ENCODE measurements around the gene PTPRK. TPM values are rescaled to one million over a fixed set of nuclear protein-coding genes. Genes with fewer than 3 reads are reported as not detected.
"Not testable (repeated sequence)": the region's sequence is repeated elsewhere in the genome, so short reads cannot be mapped to it uniquely, and the experiment has no call there.

Gene PTPRK
- total RNA-seq, 1 donor from 2014 or later: 48.4 TPM

DNA sequence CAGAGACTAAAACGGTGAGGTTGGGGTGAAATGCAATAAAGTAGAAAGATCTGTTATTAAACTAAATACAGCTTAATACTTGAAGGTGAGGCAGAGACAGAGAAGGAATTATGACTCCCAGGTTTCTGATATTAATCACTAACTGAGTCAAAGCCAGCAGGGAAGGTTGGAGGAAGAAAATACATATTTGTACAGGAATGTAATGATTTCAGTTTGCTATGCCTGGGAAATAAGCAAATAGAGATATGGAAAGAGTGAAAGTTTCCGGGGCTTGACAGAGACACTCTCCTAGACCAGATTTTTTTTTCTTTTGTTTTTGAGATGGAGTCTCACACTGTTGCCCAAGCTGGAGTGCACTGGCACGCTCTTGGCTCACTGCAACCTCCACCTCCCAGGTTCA, 76.8 kb downstream of the PTPRK start:
- Histone ChIP-seq H3K4me3 (ENCODE audit: low read depth, low read length) (no peak overlapping the region), H3K36me3 (ENCODE audit: control insufficient read depth, insufficient read depth, low read length) (no peaks in the 10 kb centered on the region), H3K27me3 (ENCODE audit: control insufficient read depth, insufficient read depth, low read length) (no peaks in the 10 kb centered on the region)
- FAIRE-seq (no peak), DNase-seq (ENCODE audit: low read depth) (peak; percentile 72)
- TF ChIP-seq, protein P1, sequence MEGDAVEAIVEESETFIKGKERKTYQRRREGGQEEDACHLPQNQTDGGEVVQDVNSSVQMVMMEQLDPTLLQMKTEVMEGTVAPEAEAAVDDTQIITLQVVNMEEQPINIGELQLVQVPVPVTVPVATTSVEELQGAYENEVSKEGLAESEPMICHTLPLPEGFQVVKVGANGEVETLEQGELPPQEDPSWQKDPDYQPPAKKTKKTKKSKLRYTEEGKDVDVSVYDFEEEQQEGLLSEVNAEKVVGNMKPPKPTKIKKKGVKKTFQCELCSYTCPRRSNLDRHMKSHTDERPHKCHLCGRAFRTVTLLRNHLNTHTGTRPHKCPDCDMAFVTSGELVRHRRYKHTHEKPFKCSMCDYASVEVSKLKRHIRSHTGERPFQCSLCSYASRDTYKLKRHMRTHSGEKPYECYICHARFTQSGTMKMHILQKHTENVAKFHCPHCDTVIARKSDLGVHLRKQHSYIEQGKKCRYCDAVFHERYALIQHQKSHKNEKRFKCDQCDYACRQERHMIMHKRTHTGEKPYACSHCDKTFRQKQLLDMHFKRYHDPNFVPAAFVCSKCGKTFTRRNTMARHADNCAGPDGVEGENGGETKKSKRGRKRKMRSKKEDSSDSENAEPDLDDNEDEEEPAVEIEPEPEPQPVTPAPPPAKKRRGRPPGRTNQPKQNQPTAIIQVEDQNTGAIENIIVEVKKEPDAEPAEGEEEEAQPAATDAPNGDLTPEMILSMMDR (IDR thresholded peaks at IDR 0.05; ENCODE audit: insufficient read depth, low read length, severe bottlenecking): no peak

DNA sequence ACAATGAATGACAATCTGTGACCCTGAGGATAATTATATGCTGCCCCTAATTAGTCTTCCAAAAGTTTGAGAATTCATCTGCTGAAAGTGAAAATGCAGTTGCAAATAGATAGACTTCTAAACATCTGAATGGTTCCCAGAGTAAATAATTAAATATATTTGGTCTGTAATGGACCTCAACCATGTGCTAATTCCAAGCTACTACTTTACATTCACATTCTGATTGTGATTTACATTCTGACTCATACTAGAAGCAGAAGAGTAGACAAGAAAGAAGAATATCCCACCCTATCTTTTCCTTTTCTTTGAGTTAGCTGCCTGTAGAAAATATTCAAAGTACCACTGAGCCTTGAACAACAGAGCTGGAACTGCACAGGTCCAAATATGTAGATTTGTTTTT, 80.8 kb downstream of the PTPRK start:
- Histone ChIP-seq H3K4me3 (ENCODE audit: low read depth, low read length) (no peak overlapping the region), H3K27me3 (ENCODE audit: control insufficient read depth, insufficient read depth, low read length) (no peaks in the 10 kb centered on the region), H3K36me3 (ENCODE audit: control insufficient read depth, insufficient read depth, low read length) (no peaks in the 10 kb centered on the region)
- FAIRE-seq (no peak), DNase-seq (ENCODE audit: low read depth) (no peak)
- TF ChIP-seq, protein P1 (IDR thresholded peaks at IDR 0.05; ENCODE audit: insufficient read depth, low read length, severe bottlenecking): no peak

DNA sequence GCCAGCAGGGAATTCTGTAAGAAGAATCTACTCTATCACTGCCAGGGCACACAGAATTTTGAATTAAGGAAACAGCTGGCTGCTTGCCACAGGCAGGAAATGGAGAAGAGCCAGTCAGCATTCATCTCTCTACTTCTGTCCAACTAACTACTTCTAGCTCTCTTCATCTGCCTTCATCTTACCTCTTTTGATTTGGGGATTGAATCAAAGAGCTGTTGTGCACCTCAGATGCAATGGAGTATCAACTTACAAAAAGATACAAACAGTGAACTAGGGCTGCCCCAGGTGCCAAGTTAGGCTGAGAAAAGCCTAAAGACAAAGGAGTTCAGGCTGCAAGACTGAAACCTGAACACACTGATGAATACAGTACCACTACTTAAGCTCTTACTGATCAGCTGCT, 82.0 kb downstream of the PTPRK start:
- H3K4me3 ChIP-seq (ENCODE audit: low read depth, low read length): no peak overlapping the region
- DNase-seq (ENCODE audit: low read depth): no peak
- no peak for FAIRE-seq

DNA sequence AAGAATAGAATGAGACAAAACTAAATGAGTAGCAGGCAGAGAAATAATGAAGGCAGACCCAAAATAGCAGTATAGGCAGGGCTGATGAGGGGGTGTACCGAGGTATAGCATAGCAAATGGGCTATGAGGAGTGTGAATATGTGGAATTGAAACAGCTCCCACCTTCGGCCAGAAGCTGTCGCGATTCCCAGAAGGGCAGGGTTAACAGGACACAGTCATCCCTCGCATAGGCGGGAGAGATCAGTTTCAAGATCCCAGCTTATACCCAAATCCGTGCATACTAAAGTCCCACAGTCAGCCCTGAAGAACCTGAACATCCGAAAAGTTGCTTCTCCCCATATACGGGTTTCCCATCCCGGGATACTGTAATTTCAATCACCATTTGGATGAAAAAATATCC, 82.7 kb downstream of the PTPRK start:
- TF ChIP-seq, protein P1 (IDR thresholded peaks at IDR 0.05; ENCODE audit: insufficient read depth, low read length, severe bottlenecking): no peak
- DNase-seq (ENCODE audit: low read depth) (no peak), FAIRE-seq (no peak)
- Histone ChIP-seq H3K4me3 (ENCODE audit: low read depth, low read length) (no peak overlapping the region), H3K27me3 (ENCODE audit: control insufficient read depth, insufficient read depth, low read length) (no peaks in the 10 kb centered on the region), H3K36me3 (ENCODE audit: control insufficient read depth, insufficient read depth, low read length) (no peaks in the 10 kb centered on the region)

More for the DNA sequence above, 82.0 kb downstream of the PTPRK start:
- Histone ChIP-seq H3K36me3 (ENCODE audit: control insufficient read depth, insufficient read depth, low read length) (no peaks in the 10 kb centered on the region), H3K27me3 (ENCODE audit: control insufficient read depth, insufficient read depth, low read length) (no peaks in the 10 kb centered on the region)
- TF ChIP-seq, protein P1 (IDR thresholded peaks at IDR 0.05; ENCODE audit: insufficient read depth, low read length, severe bottlenecking): no peak

DNA sequence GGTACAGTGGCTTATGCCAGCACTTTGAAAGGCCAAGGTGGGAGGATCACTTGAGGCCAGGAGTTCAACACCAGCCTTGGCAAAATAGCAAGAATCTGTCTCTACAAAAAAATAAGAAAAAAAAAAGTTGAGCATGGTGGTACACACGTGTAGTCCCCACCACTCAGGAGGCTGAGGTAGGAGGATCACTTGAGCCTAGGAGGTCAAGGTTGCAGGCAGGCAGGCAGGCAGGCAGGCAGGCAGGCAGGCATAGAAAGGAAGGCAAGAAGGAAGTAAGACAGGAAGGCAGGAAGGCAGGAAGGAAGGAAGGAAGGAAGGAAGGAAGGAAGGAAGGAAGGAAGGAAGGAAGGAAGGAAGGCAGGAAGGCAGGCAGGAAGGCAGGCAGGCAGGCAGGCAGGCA, 85.6 kb downstream of the PTPRK start:
- not testable (repeated sequence) for H3K36me3 ChIP-seq (ENCODE audit: control insufficient read depth, insufficient read depth, low read length); H3K27me3 ChIP-seq (ENCODE audit: control insufficient read depth, insufficient read depth, low read length); H3K4me3 ChIP-seq (ENCODE audit: low read depth, low read length); FAIRE-seq; DNase-seq (ENCODE audit: low read depth)

DNA sequence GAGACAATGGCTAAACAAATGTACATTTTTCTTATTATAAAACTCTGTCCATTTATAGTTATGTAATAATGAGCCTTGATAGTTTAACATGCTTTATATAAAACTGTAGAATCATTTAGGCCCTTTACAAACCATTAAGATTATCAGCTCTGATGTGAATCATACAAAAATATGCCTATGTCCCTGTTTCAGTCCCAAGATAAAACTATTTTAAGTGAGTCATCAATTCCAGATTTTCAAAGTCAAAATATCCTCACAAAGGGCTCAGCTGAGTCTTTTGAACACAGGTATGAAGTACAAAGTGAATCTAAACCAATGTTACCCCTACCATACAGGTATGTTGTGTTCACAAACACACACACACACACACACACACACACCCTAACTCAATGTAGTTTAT, 88.0 kb downstream of the PTPRK start:
- TF ChIP-seq, protein P1 (IDR thresholded peaks at IDR 0.05; ENCODE audit: insufficient read depth, low read length, severe bottlenecking): no peak
- DNase-seq (ENCODE audit: low read depth): peak; percentile 65

More for the DNA sequence above, 88.0 kb downstream of the PTPRK start:
- H3K36me3 ChIP-seq (ENCODE audit: control insufficient read depth, insufficient read depth, low read length): no peaks in the 10 kb centered on the region
- no peaks in the 10 kb centered on the region for H3K27me3 ChIP-seq (ENCODE audit: control insufficient read depth, insufficient read depth, low read length)
- no peak for FAIRE-seq
- no peak overlapping the region for H3K4me3 ChIP-seq (ENCODE audit: low read depth, low read length)

Measured in bronchial epithelial cell (primary cell).